ENCODE results near the gene NFIX. TPM values are rescaled to one million over a fixed set of nuclear protein-coding genes. Genes with fewer than 3 reads are reported as not detected.

Gene NFIX
- total and polyA plus RNA-seq, 4 donors, result 26.0 to 190 (median 89.6) TPM

DNA sequence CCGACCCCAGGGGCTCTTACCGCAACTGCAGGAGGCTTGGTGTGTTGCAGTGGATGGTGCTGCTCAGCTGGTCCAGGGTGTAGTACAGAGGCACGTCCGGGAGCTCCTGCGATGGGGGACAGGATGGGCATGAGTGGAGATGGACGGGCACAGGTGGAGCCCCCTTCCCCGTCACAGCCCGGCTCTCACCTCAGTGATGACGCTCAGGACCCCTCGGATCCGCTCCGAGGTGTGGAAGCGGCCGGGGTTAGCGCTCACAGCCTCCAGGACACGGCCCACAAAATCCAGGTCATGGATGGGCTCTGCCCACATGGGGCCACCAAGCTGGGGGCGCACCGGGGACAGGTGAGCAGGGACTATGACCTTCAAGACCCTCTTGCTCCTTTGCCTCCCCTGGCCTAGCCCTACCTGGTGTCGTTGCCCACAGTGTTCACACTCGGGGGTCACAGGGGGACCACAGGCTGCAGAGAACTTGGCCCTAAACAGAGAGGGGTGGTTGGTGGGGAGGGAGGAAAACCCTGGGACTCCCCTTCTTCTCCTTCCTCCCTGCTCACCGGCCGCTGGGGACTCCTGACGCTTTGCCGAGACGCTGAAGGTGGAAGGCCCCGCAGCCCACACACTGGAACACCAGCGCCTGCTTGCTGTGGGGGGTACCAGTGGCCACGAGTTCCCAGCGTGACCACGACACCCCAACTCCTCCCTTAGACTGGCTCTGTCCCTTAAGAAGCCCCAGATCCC is 114.3 kb downstream of the NFIX start:
- H3K27me3 ChIP-seq (ENCODE audit: control insufficient read depth in 3 of 3, insufficient read depth in 3 of 3, low read length in 2 of 3), result no peaks in the 10 kb centered on the region
- H3K9me3 ChIP-seq (ENCODE audit: control insufficient read depth in 4 of 4, insufficient read depth in 3 of 4, low read length in 3 of 4), result no peaks in the 10 kb centered on the region
- H3K4me1 ChIP-seq (ENCODE audit: control insufficient read depth in 5 of 5, insufficient read depth in 5 of 5, low read length in 5 of 5), result no peaks in the 10 kb centered on the region
- H3K36me3 ChIP-seq (ENCODE audit: control insufficient read depth in 4 of 4, insufficient read depth in 4 of 4, low read length in 4 of 4), result peaks cover 0 to 29% (median 6%) of the 10 kb centered on the region in 4 donors
- ATAC-seq (ENCODE audit: insufficient read depth, low FRiP score) (no peak), DNase-seq (no peak)
- no peak overlapping the region for H3K9ac ChIP-seq (ENCODE audit: insufficient read depth in 1 of 2, low read length in 2 of 2)
- TF ChIP-seq, protein P1, sequence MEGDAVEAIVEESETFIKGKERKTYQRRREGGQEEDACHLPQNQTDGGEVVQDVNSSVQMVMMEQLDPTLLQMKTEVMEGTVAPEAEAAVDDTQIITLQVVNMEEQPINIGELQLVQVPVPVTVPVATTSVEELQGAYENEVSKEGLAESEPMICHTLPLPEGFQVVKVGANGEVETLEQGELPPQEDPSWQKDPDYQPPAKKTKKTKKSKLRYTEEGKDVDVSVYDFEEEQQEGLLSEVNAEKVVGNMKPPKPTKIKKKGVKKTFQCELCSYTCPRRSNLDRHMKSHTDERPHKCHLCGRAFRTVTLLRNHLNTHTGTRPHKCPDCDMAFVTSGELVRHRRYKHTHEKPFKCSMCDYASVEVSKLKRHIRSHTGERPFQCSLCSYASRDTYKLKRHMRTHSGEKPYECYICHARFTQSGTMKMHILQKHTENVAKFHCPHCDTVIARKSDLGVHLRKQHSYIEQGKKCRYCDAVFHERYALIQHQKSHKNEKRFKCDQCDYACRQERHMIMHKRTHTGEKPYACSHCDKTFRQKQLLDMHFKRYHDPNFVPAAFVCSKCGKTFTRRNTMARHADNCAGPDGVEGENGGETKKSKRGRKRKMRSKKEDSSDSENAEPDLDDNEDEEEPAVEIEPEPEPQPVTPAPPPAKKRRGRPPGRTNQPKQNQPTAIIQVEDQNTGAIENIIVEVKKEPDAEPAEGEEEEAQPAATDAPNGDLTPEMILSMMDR (IDR thresholded peaks at IDR 0.05; ENCODE audit: control extremely low read depth, extremely low read depth), result no peak
- H3K27ac ChIP-seq (ENCODE audit: low read depth in 1 of 2, low read length in 1 of 2), result peak overlapping the region in 1 of 2 donors; percentile 32
- no peak overlapping the region for H3K4me3 ChIP-seq
- 94 to 96% methylated on average over 26 to 30 of the region's 30 CpGs for WGBS, 2 donors

DNA sequence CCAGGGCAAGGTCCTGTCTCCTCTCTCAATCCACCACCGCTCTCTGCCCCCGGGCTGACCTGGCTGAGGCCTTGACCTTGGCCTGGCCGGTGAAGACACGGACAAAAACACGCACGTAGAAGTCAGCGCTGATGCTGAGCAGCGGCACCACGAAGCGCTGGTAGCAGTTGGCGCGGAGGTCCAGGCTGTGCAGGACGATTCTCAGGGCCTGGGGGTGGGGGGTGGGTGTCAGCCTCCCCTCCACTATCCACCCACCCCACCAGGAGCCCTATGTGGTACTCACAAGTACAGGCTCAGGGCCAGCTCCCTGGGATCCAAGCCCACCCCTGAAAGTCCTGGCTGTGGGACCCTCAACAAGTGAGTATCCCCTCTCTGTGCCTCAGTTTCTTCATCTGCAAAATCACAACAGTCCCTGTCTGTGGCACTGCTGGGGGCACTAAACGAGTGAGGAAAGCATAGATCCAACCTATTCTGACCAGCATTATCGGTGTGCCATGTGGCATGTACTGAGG is 114.9 kb downstream of the NFIX start:
- WGBS, 2 donors, result 93 to 97% methylated on average over 15 of the region's 15 CpGs
- TF ChIP-seq, protein P1 (IDR thresholded peaks at IDR 0.05; ENCODE audit: control extremely low read depth, extremely low read depth), result no peak

DNA sequence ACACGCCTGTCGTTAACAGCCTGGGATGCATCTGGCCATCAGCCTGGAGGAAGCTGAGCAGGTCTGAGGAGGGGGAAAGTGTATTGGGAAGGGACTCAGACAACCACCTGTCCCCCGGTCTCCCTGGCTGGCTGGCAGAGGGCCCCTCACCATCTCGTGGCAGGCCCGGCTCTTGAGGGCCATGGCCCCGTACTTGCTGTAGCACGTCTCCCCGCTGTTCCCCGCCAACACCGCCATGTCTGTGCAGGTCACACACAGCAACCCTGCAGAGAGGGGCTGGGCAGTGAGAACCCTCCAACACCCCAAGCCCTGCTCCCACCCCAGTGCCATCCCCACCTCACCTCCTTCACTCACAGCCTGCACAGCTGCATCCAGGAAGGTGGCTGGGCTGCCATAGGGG is 117.3 kb downstream of the NFIX start:
- H3K4me1 ChIP-seq (ENCODE audit: control insufficient read depth in 5 of 5, insufficient read depth in 5 of 5, low read length in 5 of 5), result peaks cover 0 to 17% (median 3%) of the 10 kb centered on the region in 5 donors
- 96 to 97% methylated on average over 10 of the region's 10 CpGs for WGBS, 2 donors
- TF ChIP-seq, protein P1 (IDR thresholded peaks at IDR 0.05; ENCODE audit: control extremely low read depth, extremely low read depth), result no peak
- H3K4me3 ChIP-seq, result no peak overlapping the region
- DNase-seq, result no peak
- no peaks in the 10 kb centered on the region for H3K27me3 ChIP-seq (ENCODE audit: control insufficient read depth in 3 of 3, insufficient read depth in 3 of 3, low read length in 2 of 3)
- H3K27ac ChIP-seq (ENCODE audit: low read depth in 1 of 2, low read length in 1 of 2), result no peak overlapping the region
- H3K9ac ChIP-seq (ENCODE audit: insufficient read depth in 1 of 2, low read length in 2 of 2), result no peak overlapping the region
- ATAC-seq (ENCODE audit: insufficient read depth, low FRiP score), result no peak
- no peaks in the 10 kb centered on the region for H3K9me3 ChIP-seq (ENCODE audit: control insufficient read depth in 4 of 4, insufficient read depth in 3 of 4, low read length in 3 of 4)
- H3K36me3 ChIP-seq (ENCODE audit: control insufficient read depth in 4 of 4, insufficient read depth in 4 of 4, low read length in 4 of 4), result peaks cover 0 to 22% (median 6%) of the 10 kb centered on the region in 4 donors

More for the DNA sequence above, 114.9 kb downstream of the NFIX start:
- ATAC-seq (ENCODE audit: insufficient read depth, low FRiP score) (no peak), DNase-seq (no peak)
- Histone ChIP-seq H3K36me3 (ENCODE audit: control insufficient read depth in 4 of 4, insufficient read depth in 4 of 4, low read length in 4 of 4) (peaks cover 0 to 28% (median 6%) of the 10 kb centered on the region in 4 donors), H3K4me3 (no peak overlapping the region), H3K27ac (ENCODE audit: low read depth in 1 of 2, low read length in 1 of 2) (no peak overlapping the region), H3K4me1 (ENCODE audit: control insufficient read depth in 5 of 5, insufficient read depth in 5 of 5, low read length in 5 of 5) (no peaks in the 10 kb centered on the region), H3K27me3 (ENCODE audit: control insufficient read depth in 3 of 3, insufficient read depth in 3 of 3, low read length in 2 of 3) (no peaks in the 10 kb centered on the region), H3K9ac (ENCODE audit: insufficient read depth in 1 of 2, low read length in 2 of 2) (no peak overlapping the region), H3K9me3 (ENCODE audit: control insufficient read depth in 4 of 4, insufficient read depth in 3 of 4, low read length in 3 of 4) (no peaks in the 10 kb centered on the region)
